ENCODE results near the gene SGIP1.
"Not testable (repeated sequence)": the region's sequence is repeated elsewhere in the genome, so short reads cannot be mapped to it uniquely, and the experiment has no call there.

Gene SGIP1

DNA sequence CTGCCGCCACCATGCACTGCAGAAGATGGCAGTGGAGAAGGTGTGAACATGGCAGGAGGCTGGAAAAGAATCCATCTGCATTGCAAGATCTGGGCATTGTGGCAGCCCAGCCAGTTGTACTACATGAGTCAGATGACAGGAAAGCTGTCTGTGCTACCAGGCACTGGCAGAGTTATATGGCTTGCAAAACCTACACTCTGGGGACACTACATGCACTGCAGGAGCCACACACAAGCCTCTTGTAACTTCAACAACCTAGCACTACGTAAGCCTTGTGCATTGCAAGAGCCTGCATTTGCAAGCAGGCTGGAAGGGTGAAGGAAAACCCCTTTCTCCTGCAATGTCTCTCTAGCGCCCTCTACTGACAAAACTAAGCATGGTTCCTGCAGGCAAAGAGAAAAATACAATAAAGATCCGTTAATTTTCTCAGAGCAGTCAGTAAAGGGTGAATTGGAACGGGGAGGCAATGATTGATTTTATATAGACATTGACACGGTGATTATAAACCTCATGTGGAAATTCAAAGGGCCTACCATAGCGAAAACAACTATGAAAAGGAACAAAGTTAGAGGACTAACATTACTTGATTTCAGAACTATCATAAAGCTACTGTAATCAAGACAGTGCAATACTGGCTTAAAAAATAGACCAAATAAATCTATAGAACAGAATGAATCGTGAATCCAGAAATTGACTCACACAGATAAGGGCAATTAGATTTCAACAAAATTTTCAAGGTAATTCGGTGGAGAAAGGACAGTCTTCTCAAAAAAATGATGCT is 192.1 kb downstream of the SGIP1 start:
- DNase-seq (ENCODE audit: low read depth in 2 of 3, low spot score in 2 of 3), result peak in 1 of 3 experiments; percentile 27

- DNase-seq (ENCODE audit: low read depth in 2 of 3, low spot score in 2 of 3), result no peak
Observed at GRCh38 chr1:66728021-66728420, 194.1 kb downstream of the SGIP1 start.

GRCh38 chr1:66728716-66729115 is 194.8 kb downstream of the SGIP1 start:
- not testable (repeated sequence) for DNase-seq (ENCODE audit: low read depth in 2 of 3, low spot score in 2 of 3)

- DNase-seq (ENCODE audit: low read depth in 2 of 3, low spot score in 2 of 3), result no peak
Observed at GRCh38 chr1:66729119-66729518, 195.2 kb downstream of the SGIP1 start.

- no peak for DNase-seq (ENCODE audit: low read depth in 2 of 3, low spot score in 2 of 3)
Observed at GRCh38 chr1:66729523-66729922, 195.6 kb downstream of the SGIP1 start.

- no peak for DNase-seq (ENCODE audit: low read depth in 2 of 3, low spot score in 2 of 3)
Observed at GRCh38 chr1:66730462-66730861, 196.5 kb downstream of the SGIP1 start.

DNA sequence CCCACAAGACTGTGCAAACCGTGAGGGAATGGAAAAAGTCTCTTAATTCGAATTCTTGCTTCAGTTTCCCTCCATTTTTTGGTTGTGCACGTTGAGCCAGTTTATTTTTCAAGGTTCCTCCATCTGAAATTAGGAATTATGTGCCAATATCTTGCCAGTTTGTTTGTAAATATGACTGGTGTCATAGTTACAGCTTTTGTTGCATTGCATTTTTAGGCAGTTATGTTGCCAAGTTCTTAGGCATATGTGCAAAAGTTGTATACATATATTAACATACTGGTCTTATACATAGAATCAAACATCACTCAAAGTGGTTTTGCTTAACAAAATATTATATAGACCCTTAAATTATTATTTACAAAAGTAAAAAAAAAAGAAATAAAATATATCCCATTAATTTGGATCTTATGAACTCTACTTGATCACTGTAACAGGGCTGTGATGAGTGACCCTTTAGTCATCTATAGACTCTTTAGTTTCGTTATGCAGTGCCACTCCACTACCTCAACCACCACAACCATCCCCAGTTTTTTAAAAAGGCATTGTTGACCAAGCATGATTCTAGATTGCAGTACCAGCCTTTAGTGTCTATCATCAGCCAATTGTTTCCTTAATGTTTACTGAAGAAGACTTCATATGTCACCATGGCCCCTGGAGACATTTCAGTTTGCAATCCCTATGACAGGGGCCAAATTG is 197.4 kb downstream of the SGIP1 start:
- no peak for DNase-seq (ENCODE audit: low read depth in 2 of 3, low spot score in 2 of 3)

- DNase-seq (ENCODE audit: low read depth in 2 of 3, low spot score in 2 of 3), result no peak
Observed at GRCh38 chr1:66732407-66733166, 198.6 kb downstream of the SGIP1 start.

GRCh38 chr1:66733348-66734017 is 199.5 kb downstream of the SGIP1 start:
- DNase-seq (ENCODE audit: low read depth in 2 of 3, low spot score in 2 of 3), result no peak

DNA sequence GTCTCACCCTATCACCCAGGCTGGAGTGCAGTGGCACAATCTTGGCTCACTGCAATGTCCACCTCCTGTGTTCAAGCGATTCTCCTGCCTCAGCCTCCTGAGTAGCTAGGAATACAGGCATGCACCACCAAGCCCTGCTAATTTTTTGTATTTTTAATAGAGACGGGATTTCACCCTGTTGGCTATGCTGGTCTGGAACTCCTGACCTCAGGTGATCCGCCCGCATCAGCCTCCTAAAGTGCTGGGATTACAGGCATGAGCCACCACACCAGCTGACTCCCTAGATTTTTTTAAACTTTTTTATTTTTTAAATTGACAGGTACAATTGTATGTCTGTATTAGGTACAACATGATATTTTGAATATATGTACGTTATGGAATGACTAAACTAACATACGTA is 200.6 kb downstream of the SGIP1 start:
- not testable (repeated sequence) for DNase-seq (ENCODE audit: low read depth in 2 of 3, low spot score in 2 of 3)

DNA sequence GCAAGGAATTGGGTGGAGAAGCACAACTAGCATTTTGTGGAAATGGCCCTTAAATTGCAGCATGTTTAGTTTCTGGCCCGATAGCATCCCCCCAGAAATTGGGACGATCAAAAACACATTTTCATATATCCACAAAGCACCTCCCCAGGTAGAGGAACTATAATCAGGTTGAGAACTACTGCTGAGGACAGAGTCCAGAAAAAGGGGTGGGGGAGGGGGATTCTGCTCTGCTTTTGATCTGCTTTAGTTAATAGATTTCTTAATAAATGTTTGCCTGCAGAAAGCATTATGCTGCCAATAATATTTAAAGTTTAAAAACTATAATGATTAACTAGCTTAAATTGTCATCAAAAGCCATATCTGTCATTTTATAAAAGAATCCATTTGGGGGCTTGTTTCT is 203.9 kb downstream of the SGIP1 start:
- no peak for DNase-seq (ENCODE audit: low read depth in 2 of 3, low spot score in 2 of 3)

- DNase-seq (ENCODE audit: low read depth in 2 of 3, low spot score in 2 of 3), result no peak
Observed at GRCh38 chr1:66739401-66740157, 205.6 kb downstream of the SGIP1 start.

DNA sequence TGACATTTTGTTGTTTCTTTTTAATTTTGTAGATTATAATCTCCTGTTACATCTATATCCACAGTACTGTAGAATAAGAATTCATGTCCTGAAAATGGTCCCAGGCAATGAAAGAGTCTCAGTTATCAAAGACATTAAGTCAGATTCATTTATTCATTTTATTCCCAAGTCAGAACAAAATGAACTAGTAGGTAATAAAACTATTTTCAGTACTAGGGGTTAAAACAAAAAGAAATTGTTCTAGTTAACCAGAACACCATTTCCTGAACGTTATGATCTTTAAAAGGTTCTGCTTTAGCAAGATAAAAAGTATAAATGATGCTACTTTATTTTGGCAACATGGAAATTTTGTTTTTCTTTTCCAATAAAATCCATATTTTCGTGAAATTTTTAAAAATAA is 211.5 kb downstream of the SGIP1 start:
- no peak for DNase-seq (ENCODE audit: low read depth in 2 of 3, low spot score in 2 of 3)

- no peak for DNase-seq (ENCODE audit: low read depth in 2 of 3, low spot score in 2 of 3)
Observed at GRCh38 chr1:66747501-66747900, 213.5 kb downstream of the SGIP1 start.

- DNase-seq (ENCODE audit: low read depth in 2 of 3, low spot score in 2 of 3), result no peak
Observed at GRCh38 chr1:66750577-66750976, 216.6 kb downstream of the SGIP1 start.

DNA sequence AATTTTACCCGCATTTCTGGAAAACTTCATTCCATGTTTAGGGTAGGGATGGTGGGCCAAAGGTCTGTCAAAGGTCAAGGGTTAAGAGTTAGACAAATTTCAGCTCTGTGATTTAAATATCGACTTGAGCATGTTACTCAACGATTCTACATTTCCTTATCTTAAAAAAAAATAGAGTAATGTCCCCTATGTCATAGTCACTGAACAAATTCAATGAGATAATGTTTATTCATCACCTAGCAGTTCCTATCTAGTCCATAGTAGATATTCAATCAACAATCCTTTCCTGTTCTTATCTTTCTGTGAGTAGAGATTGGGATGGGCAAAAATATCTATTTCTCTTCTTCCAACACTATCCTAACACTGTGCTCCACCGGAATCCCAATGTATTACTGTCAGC is 217.2 kb downstream of the SGIP1 start:
- no peak for DNase-seq (ENCODE audit: low read depth in 2 of 3, low spot score in 2 of 3)

DNA sequence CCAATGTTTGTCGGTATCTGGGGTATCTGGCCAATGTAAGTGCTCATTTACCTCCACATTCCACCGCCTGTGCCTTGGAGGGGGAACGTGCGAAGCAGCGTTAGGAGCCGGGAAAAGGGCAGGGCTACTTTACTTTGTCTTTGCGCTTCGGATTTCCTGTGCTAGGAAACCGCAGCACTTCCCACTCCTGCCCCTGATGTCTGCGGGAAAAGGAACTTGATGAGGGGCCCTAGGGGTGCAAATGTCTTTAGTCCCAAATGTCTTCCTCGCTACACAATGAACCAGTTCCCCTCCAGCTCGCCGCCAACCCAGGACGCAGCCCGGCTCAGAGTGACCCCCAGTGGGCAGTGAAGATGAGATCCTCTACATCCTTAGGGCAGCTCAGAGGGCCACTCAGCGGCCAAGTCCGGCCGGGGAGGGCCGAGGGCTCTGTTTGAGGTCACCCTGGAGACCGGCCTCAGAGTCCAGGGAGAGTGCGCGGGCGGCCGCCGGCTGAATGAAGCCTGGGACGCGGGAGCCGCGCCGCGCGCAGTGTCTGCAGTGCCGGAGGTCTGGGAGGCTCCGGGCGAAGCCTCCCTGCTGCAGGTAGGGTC is 218.1 kb downstream of the SGIP1 start, which contains the start of gene DYNLT5:
TSS of gene DYNLT5 (plus strand) at position 460 of the 593 bp plus-strand sequence. CDS start 2,200 bp downstream, outside the sequence.
- DNase-seq (ENCODE audit: low read depth in 2 of 3, low spot score in 2 of 3), result no peak

- no peak for DNase-seq (ENCODE audit: low read depth in 2 of 3, low spot score in 2 of 3)
Observed at GRCh38 chr1:66752671-66753371, 218.9 kb downstream of the SGIP1 start.

- DNase-seq (ENCODE audit: low read depth in 2 of 3, low spot score in 2 of 3), result no peak
Observed at GRCh38 chr1:66757722-66758240, 223.8 kb downstream of the SGIP1 start.
